ENCODE measurements around the gene UBE2B. TPM values are rescaled to one million over a fixed set of nuclear protein-coding genes. Genes with fewer than 3 reads are reported as not detected.

The UBE2B gene
- total RNA-seq, 4 donors from 2014 or later, result 51.1 to 126 (median 71.6) TPM

Other genes starting within 250 kb of the UBE2B start
- gene SKP1, start 194.6 kb upstream of the UBE2B start, total RNA-seq, result 100 to 1,000 TPM in 3 of 4 donors, 10 to 100 TPM in 1; 32.6 to 224 (median 170) TPM
- gene PPP2CA, start 145.5 kb upstream of the UBE2B start, total RNA-seq, result 100 to 1,000 TPM in 3 of 4 donors, 10 to 100 TPM in 1; 30.4 to 198 (median 147) TPM
- 1 to 10 TPM in 3 of 4 donors, under 1 TPM in 1; 0.96 to 4.0 (median 2.4) TPM for gene CDKL3, start 4.4 kb upstream of the UBE2B start, total RNA-seq
- gene CDKN2AIPNL, start 40.3 kb downstream of the UBE2B start, total RNA-seq, result 10 to 100 TPM in 2 of 4 donors, 1 to 10 TPM in 1, not detected in 1; 3.2 to 18.7 (median 12.9) TPM
- 10 to 100 TPM; 36.6 to 50.1 (median 41.4) TPM for gene JADE2, start 154.1 kb downstream of the UBE2B start, total RNA-seq